Stimulated activated CD8-positive, alpha-beta memory T cell treated with anti-CD3 and anti-CD28 coated beads, Interleukin-12 subunit alpha, Interleukin-12 subunit beta, amount 100 ng/mL, for 24 hours (primary cell): Measurements from ENCODE around the gene AVPR2.

ENCODE experiments used
- DNase-seq: peaks from one replicate; pipeline ENCODE4 v3.0.0-alpha.2; 2020; ENCODE audit errors: extremely low read depth

The AVPR2 gene

GRCh38 chrX:153932220-153932915 lies 27.9 kb downstream of the AVPR2 start:
- DNase-seq = no peak

- no peak for DNase-seq
Observed at GRCh38 chrX:153933748-153934147, 29.3 kb downstream of the AVPR2 start.

GRCh38 chrX:153934148-153934761 lies 29.8 kb downstream of the AVPR2 start:
- no peak for DNase-seq

GRCh38 chrX:153934762-153935325 lies 30.4 kb downstream of the AVPR2 start, which contains the start of gene NAA10:
Gene NAA10 (minus strand): TSS chrX:153935037. CDS start chrX:153934904, 133 bp downstream.
- DNase-seq = no peak

- DNase-seq = no peak
Observed at GRCh38 chrX:153935326-153935851, 30.9 kb downstream of the AVPR2 start.

- no peak for DNase-seq
Observed at GRCh38 chrX:153937056-153937455, 32.6 kb downstream of the AVPR2 start.

- no peak for DNase-seq
Observed at GRCh38 chrX:153938226-153938786, 33.8 kb downstream of the AVPR2 start.

GRCh38 chrX:153939573-153939972 lies 35.1 kb downstream of the AVPR2 start:
- DNase-seq = no peak

- no peak for DNase-seq
Observed at GRCh38 chrX:153941336-153942252, 37.1 kb downstream of the AVPR2 start.

- DNase-seq = no peak
Observed at GRCh38 chrX:153944140-153944799, 39.8 kb downstream of the AVPR2 start, which contains the start of gene RENBP. Gene RENBP (minus strand): TSS chrX:153944643. CDS start chrX:153944610, 33 bp downstream.

- DNase-seq = no peak
Observed at GRCh38 chrX:153944800-153945150, 40.3 kb downstream of the AVPR2 start.

- no peak for DNase-seq
Observed at GRCh38 chrX:153945956-153946943, 41.8 kb downstream of the AVPR2 start.

GRCh38 chrX:153947009-153947769 lies 42.7 kb downstream of the AVPR2 start:
- DNase-seq = no peak

GRCh38 chrX:153948002-153948466 lies 43.6 kb downstream of the AVPR2 start:
- DNase-seq = no peak

GRCh38 chrX:153948847-153949805 lies 44.7 kb downstream of the AVPR2 start:
- DNase-seq = no peak

GRCh38 chrX:153950127-153950526 lies 45.7 kb downstream of the AVPR2 start:
- DNase-seq = no peak

- DNase-seq = no peak
Observed at GRCh38 chrX:153951683-153952372, 47.4 kb downstream of the AVPR2 start.
